CD4-positive, alpha-beta T cell treated with Interleukin-12 subunit alpha and Interleukin-12 subunit beta, for 1 hour (primary cell): ENCODE results near the gene GPR85.
"Not testable (repeated sequence)": the region's sequence is repeated elsewhere in the genome, so short reads cannot be mapped to it uniquely, and the experiment has no call there.

Source experiments
- DNase-seq: peaks from one replicate; pipeline ENCODE4 v3.0.0-alpha.2; 2020

Gene GPR85

DNA sequence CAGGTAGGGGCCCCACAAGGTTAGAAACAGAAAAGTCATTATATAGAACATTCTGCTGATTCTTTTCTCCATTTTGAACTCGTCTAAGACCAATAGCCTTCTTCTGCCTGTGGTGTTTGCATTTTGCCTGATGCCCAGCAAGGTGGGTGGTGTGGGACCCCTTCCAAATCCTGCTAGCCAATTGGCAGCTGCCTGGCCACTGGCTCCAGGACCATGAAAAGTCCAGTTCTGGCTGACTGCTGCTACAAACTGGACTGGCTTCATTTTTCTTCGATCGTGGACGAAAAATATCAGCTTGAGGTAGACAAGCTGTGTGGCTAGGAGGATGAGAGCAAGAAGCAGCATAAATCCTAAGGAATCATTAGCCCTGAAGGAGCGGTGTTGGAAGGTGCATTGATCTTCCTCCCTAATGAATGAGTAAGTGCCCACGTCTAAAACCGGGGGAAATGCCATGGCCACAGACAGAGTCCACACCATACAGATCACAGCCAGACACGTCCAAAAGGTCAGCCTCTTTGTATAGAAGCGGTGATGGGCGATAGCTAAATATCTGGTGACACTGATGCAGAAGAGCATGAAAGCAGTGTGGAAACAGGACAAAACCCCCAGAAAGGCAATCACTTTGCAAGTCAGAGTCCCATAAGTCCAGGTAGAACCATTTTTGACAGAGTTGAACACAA lies 2.7 kb downstream of the GPR85 start:
- no peak for DNase-seq

GRCh38 chr7:113083132-113083815 lies 3.4 kb downstream of the GPR85 start:
- no peak for DNase-seq

DNA sequence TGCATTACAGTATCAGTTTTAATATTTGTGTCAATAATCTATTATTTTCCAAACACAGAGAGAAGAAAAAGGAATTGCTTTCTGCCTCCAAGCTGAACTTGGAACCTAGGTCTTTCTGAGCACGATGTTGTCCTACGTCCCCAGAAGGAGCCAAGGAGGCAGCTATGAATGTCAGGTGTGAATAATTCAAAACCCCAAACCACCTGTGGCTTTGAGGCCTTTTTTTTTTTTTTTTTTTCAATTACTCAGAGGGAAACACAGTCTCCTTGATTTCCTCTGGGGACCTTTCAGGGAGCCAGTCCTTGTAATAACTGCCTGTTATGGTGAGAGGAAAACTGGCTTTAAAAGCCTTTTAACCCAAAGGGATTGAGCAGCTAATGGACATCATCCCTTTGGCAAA lies 8.3 kb downstream of the GPR85 start:
- no peak for DNase-seq

- no peak for DNase-seq
These were observed 9.9 kb downstream of the GPR85 start for GRCh38 chr7:113076703-113077102.

DNA sequence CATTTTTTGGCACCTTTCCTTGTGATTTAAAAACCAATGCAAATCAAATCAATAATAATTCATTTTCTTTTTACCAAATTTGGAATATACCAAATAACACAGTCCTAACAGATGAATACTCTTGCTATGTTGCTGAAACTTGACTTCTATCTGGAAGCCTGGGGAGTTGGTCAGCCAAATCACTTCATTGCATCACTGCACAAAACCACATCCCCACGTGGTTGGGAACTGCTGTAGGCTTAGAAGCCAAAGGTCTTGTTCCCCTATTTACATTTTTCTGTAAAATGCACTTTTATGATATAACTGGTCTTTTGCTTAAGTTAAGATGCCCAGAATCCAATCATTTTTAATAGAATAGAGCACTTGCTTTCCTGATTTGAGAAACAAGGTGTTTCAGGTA lies 15.2 kb downstream of the GPR85 start:
- no peak for DNase-seq

GRCh38 chr7:113062499-113062898 lies 24.1 kb downstream of the GPR85 start:
- DNase-seq, result no peak

DNA sequence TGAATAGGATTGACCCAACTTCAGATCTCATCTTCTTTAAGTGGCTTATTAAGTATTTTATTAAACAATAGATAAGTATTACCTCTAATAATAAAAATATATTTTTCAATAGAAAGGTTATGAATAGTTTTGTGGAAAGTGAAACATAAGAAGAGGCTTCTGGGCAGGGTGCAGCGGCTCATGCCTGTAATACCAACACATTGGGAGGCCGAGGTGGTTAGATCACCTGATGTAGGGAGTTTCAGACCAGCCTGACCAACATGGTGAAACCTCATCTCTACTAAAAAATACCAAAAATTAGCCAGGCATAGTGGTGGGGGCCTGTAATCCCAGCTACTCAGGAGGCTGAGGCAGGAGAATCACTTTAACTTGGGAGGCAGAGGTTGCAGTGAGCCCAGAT lies 26.5 kb downstream of the GPR85 start:
- DNase-seq, result no peak

GRCh38 chr7:113054938-113055337 lies 31.7 kb downstream of the GPR85 start:
- no peak for DNase-seq

GRCh38 chr7:113054272-113054671 lies 32.4 kb downstream of the GPR85 start:
- DNase-seq, result not testable (repeated sequence)

DNA sequence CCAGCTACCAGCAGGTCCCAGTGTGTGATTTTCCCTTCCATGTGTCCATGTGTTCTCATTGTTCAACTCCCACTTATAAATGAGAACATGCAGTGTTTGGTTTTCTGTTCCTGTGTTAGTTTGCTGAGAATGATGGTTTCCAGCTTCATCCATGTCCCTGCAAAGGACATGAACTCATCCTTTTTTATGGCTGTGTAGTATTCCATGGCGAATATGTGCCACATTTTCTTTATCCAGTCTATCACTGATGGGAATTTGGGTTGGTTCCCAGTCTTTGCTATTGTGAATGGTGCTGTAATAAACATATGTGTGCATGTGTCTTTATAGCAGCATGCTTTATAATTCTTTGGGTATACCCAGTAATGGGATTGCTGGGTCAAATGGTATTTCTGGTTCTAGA lies 37.4 kb downstream of the GPR85 start:
- DNase-seq, result not testable (repeated sequence)

DNA sequence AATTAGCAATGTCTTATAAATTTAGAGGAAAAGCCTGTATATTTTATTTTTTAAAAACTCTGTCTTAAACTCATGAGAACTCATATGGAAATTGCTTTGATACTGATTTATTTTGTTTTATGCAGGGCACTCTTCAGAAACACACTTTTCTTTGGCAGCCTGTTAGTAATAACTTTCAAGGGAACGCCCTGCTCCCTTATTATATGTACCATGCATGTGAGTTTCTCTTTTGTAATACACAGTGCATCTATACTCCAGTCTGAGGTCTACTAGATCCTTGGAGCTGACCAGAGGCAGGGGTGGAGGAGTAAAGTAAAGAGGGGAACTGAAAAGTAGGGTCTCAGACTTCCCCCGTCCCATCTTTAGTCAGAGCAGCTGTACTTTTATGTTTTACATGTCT lies 40.2 kb downstream of the GPR85 start:
- DNase-seq, result no peak

DNA sequence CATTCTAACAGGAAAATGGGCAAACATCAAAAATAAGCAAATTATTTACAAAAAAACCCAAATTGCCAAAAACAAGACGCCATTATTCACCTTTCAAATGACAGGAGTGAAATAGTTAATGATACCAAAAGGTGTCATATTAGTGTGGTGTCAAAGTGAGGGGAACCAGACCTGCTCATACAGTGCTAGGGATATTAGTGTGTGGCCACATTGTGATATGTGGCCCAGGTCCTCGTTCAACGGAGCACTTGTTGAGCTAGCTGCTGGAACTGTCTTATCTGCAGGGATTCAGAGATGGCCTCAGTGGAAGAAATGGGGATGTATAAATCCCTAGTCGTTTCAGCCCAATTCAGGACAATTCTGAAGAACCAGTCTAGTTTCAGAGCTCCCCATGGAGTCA lies 41.2 kb downstream of the GPR85 start:
- DNase-seq, result no peak

- no peak for DNase-seq
These were observed 42.2 kb downstream of the GPR85 start for GRCh38 chr7:113044394-113044793.

- no peak for DNase-seq
These were observed 45.8 kb downstream of the GPR85 start for GRCh38 chr7:113040849-113041248.

GRCh38 chr7:113033959-113034358 lies 52.7 kb downstream of the GPR85 start:
- no peak for DNase-seq
